ENCODE measurements around the gene NCMAP.
"Not testable (repeated sequence)": the region's sequence is repeated elsewhere in the genome, so short reads cannot be mapped to it uniquely, and the experiment has no call there.

NCMAP gene

GRCh38 chr1:24555591-24556413, at the start of gene NCMAP:
NCMAP (plus strand) TSS chr1:24556087; CDS start chr1:24595431, 39,344 bp downstream.
- DNase-seq = peak; percentile 46 to 60

GRCh38 chr1:24506691-24507381, 49.1 kb upstream of the NCMAP start:
- DNase-seq = peak in 1 of 2 donors; percentile 18

DNA sequence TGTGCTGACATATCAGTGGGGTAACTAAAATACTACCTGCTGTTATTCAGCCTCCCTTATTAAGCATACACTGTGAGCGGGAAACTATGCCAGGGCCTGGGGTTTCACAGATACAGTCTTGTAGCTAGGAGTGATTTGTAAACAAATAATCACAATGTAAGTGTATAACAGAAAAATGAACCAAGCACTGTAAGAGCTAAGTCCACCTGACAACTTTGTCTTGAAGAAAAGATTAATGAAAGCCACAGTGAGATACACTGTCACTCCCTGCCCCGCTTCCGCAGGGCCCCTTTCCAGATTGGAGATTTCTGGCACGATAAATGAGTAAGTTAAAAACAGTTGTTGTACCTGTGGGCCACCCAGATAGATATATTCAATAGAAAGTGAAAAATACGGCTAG, 48.5 kb upstream of the NCMAP start:
- no peak for DNase-seq

DNA sequence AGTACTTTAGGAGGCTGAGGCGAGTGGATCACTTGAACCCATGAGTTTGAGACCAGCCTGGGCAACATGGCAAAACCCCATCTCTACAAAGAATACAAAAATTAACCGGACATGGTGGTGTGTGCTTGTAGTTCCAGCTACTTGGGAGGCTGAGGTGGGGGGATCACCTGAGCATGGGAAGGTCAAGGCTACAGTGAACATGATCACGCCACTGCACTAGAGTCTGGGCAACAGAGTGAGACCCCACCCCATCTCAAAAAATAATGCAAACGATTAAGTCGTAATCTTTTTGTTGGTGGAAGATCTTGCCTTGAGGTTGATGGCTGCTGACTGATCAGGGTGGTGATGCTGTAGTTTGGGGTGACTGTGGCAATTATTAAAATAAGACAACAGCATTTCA, 47.0 kb upstream of the NCMAP start:
- no peak for DNase-seq

- DNase-seq = no peak
Observed at GRCh38 chr1:24513706-24514105, 42.2 kb upstream of the NCMAP start.

DNA sequence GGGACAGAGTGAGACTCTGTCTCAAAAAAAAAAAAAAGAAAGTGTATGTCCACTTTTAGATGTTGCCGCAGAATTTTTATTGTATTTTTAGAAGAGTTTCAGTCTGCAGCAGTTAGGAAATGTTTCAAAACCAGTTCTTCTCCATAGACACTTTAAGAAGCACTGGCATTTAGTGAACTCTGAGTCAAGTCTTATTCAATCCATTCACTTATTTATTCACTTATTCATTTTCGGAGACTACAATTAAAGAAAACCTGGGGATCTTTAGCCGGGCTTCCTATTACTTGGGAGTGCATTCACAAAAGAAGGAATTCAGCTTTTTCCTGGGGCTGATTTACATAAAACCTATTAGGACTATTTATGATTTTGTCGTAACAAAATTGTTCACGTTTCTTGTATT, 40.9 kb upstream of the NCMAP start:
- DNase-seq = no peak

DNA sequence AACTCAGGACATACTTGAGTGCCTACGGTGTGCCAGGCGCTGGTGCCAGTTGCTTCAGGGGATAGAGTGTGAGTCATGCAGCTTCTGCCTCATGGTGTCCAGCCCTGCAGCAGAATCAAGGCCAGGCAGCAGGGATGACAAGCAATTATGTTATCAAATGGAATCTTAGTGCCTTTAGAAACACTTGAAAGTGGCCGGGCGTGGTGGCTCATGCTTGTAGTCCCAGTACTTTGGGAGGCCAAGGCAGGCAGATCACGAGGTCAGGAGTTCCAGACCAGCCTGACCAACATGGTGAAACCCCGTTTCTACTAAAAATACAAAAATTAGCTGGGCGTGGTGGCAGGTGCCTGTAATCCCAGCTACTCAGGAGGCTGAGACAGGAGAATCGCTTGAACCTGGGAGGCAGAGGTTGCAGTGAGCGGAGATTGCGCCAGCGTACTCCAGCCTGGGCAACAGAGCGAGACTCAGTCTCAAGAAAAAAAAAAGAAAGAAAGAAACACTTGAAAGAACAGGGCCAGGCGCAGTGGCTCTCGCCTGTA, 40.1 kb upstream of the NCMAP start:
- not testable (repeated sequence) for DNase-seq

GRCh38 chr1:24516506-24516905, 39.4 kb upstream of the NCMAP start:
- DNase-seq = no peak

DNA sequence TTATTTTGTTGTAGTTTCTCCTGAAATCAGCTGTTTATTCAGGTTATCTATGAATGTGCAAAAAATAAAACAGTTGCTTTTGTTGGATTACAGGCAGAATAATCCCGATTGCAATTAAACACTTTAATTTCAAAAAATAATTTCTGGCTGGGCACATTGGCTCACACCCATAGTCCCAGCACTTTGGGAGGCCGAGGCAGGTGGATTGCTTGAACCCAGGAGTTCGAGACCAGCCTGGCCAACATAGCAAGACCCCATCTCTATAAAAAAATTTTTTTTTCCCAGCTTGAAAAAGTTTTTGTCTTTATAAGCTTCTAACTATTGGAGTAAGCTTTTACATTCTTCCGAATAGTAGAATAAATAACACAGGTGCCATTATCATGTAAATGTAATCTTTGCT, 38.0 kb upstream of the NCMAP start:
- DNase-seq = no peak

GRCh38 chr1:24520282-24520681, 35.6 kb upstream of the NCMAP start:
- not testable (repeated sequence) for DNase-seq

GRCh38 chr1:24525606-24526005, 30.3 kb upstream of the NCMAP start:
- DNase-seq = no peak

GRCh38 chr1:24526045-24526444, 29.8 kb upstream of the NCMAP start:
- DNase-seq = no peak

DNA sequence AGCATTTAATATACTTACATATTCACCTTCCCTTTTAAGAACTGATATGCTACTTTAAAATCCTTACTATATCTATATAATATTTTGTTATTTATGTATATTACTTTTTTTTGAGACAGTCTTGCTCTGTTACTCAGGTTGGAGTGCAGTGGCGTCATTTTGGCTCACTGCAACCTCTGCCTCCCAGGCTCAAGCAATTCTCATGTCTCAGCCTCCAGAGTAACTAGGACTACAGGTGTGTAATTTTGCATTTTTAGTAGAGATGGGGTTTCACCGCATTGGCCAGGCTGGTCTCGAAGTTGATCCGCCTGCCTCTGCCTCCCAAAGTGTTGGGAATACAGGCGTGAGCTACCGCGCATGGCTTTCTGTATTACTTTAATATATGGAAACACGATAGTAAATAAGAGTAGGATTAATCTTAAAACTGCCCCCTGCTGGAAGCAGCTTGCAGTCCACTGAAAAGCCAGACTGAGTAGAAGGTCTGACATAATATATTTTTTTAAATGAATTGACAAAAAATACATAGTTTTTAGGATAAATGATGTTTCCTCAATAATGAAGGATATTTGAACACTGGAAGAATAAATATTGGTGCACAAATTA, 28.8 kb upstream of the NCMAP start:
- DNase-seq = peak; percentile 38 to 68

DNA sequence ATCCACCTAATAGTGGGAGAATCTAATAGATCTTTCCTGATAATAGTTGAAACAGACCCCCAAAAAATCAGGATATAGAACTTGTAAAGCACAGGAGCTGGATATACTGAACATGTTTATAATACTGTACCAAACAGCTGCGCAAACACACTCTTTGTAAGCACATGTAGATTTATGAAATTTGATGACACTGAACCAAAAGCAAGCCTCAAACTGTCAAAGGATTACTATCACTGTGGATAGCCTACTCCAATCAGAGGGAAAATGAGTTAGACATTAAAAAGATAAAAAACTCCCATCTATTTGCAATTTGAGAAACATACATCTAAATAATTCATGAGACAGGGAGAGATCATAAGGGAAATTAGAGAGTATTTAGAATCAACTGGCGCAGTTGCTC, 27.1 kb upstream of the NCMAP start:
- no peak for DNase-seq

DNA sequence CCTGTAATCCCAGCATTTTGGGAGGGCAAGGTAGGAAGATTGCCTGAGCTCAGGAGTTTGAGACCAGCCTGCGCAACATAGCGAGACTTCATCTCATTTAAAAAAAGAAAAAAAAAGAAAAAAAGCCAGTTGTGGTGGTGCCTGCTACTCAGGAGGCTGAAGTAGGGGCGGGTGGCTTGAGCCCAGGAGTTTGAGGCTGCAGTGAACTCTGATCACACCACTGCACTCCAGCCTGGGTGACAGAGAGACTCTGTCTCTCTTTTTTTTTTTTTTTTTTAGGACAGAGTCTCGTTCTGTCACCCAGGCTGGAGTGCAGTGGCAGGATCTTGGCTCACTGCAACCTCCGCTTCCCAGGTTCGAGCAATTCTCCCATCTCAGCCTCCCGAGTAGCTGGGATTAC, 26.6 kb upstream of the NCMAP start:
- not testable (repeated sequence) for DNase-seq

- peak; percentile 63 to 74 for DNase-seq
Observed at GRCh38 chr1:24535021-24535424, 20.9 kb upstream of the NCMAP start.

DNA sequence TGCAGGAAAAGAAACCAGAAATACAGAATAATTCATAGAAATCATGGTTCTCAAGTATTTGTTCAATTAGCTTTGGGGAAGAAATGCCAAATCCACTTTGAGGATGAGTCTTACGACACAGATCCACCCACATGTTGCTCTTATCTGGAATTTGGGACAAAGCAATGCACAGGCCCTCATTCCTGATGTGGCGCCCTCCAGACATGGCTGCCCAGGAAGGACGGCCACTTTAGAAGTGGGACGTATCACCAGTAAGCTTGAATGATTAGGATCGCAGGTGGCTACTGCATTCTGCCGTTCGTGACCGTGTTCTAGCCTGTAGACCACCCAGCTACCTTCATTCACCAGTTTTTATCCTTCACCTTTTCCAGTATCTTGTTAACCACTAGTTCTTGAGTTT, 20.1 kb upstream of the NCMAP start:
- no peak for DNase-seq

- DNase-seq = peak; percentile 65 to 66
Observed at GRCh38 chr1:24536391-24536840, 19.5 kb upstream of the NCMAP start.

GRCh38 chr1:24540051-24540905, 15.6 kb upstream of the NCMAP start:
- DNase-seq = peak in 1 of 2 donors; percentile 15

- DNase-seq = peak; percentile 24 to 40
Observed at GRCh38 chr1:24540906-24541710, 14.8 kb upstream of the NCMAP start.

GRCh38 chr1:24541711-24542346, 14.1 kb upstream of the NCMAP start:
- DNase-seq = peak in 1 of 2 donors; percentile 9
